HEK293T (cell line): ENCODE results near the gene ATP6V1G2.

Source experiments
- LEF1 ChIP-seq: fragments of 450-650 bp; IDR thresholded peaks from 2 replicates; pipeline ENCODE4 v1.6.1; 2017; ENCODE audit warnings: mild to moderate bottlenecking, borderline replicate concordance
- NFRKB ChIP-seq: fragments of 450-650 bp; IDR thresholded peaks from 2 replicates; pipeline ENCODE4 v1.6.1; 2016; ENCODE audit warnings: mild to moderate bottlenecking, moderate library complexity
- SP1 ChIP-seq: fragments of 450-650 bp; IDR thresholded peaks from 2 replicates; pipeline ENCODE4 v1.6.1; 2017
- SUZ12 ChIP-seq: fragments of 450-650 bp; IDR thresholded peaks from 2 replicates; pipeline ENCODE4 v1.6.1; 2016; ENCODE audit warnings: mild to moderate bottlenecking
- ZNF384 ChIP-seq: fragments of 450-650 bp; IDR thresholded peaks from 2 replicates; pipeline ENCODE4 v1.6.1; 2016
- TF ChIP-seq, protein P1 (sequence below): fragments of 450-650 bp; IDR thresholded peaks from 2 replicates; pipeline ENCODE4 v1.6.1; 2016

- TF ChIP-seq, protein P1, sequence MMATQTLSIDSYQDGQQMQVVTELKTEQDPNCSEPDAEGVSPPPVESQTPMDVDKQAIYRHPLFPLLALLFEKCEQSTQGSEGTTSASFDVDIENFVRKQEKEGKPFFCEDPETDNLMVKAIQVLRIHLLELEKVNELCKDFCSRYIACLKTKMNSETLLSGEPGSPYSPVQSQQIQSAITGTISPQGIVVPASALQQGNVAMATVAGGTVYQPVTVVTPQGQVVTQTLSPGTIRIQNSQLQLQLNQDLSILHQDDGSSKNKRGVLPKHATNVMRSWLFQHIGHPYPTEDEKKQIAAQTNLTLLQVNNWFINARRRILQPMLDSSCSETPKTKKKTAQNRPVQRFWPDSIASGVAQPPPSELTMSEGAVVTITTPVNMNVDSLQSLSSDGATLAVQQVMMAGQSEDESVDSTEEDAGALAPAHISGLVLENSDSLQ, result no peak
- TF ChIP-seq SP1 (no peak), LEF1 (no peak), ZNF384 (no peak), SUZ12 (no peak), NFRKB (no peak)
Observed at GRCh38 chr6:31510007-31510406, 36.4 kb downstream of the ATP6V1G2 start.
